Measurements from ENCODE around the gene APH1A.

The APH1A gene

DNA sequence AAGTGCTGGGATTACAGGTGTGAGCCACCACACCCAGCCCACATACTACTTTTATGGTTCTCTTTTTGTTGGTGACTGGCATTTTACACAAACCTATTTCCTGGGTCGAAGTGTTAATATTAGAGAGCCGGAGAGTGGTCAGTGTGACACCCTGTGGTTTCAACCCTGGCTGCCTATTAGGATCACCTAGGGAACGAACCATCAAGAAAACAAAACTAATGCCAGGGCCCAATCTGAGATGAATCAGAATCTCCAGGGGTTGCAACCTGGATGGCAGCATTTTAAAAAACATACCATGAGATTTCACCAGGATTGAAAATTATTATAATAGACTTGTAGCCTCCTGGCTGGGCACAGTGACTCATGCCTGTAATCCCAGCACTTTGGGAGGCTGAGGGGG lies 30.9 kb upstream of the APH1A start:
- no peak for DNase-seq (ENCODE audit: low spot score)
- in situ Hi-C loops (cut with MboI; ENCODE audit: low sequenced_read_pairs, unreplicated experiment), result no loop called here
- TF ChIP-seq, protein P1, sequence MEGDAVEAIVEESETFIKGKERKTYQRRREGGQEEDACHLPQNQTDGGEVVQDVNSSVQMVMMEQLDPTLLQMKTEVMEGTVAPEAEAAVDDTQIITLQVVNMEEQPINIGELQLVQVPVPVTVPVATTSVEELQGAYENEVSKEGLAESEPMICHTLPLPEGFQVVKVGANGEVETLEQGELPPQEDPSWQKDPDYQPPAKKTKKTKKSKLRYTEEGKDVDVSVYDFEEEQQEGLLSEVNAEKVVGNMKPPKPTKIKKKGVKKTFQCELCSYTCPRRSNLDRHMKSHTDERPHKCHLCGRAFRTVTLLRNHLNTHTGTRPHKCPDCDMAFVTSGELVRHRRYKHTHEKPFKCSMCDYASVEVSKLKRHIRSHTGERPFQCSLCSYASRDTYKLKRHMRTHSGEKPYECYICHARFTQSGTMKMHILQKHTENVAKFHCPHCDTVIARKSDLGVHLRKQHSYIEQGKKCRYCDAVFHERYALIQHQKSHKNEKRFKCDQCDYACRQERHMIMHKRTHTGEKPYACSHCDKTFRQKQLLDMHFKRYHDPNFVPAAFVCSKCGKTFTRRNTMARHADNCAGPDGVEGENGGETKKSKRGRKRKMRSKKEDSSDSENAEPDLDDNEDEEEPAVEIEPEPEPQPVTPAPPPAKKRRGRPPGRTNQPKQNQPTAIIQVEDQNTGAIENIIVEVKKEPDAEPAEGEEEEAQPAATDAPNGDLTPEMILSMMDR (IDR thresholded peaks at IDR 0.05; ENCODE audit: borderline replicate concordance, control extremely low read depth, extremely low read depth, insufficient read depth, missing control alignments), result no peak

DNA sequence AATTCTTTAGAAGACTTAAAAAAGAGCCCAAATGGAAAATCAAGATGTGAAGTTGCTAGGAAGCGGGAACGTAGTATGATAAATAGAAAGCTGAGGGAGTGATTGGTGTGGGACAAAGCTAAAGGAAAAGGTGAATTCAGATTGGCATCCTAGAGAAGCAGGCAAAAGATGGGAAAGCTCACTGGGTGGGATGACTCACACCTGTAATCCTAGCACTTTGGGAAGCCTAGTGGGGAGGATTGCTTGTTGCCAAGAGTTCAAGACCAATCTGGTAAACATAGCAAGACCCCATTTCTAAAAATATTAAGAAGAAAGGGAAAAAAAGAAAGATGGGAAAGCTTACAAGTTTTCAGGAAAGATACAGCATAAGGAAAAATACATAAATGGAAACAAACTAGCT lies 26.7 kb upstream of the APH1A start:
- TF ChIP-seq, protein P1 (IDR thresholded peaks at IDR 0.05; ENCODE audit: borderline replicate concordance, control extremely low read depth, extremely low read depth, insufficient read depth, missing control alignments), result no peak
- DNase-seq (ENCODE audit: low spot score), result no peak

DNA sequence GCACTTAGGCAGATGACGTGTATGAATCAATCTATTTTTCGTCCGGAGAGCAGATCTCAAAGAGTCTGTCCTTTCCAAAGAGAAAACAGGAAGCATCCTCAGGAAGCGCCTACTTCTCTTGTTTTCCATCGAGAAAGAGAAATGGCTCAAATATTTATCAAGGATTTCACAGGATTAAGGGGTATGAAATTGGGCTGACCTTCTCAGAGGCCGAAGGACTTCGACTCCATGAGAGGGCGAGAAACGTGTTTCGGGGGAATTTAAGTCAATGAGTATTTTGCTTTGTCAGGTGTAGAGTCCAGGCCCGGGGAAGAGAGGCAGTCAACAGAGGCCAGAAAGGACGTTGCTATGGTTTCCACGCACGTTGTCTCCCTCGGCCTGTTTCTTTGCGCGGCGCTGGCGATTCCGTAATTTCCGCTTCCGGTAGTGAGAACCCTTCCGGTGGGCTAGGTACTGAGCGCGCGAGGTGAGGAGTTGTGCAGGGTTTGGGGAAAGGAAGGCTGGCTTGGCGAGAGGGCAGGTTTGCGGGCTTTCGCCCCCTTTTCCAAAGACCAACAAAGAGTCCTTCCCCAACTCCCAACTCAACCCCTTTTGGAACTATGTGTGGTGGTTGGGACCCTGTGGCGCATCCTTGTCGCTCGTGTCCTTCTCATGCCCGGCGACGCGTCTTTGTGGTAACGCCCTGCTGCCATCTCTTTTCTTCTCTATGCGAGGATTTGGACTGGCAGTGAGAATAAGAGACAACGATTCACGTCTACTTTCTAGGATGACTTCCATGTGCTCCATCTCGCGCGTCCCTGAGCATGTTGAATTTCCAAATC lies 24.8 kb upstream of the APH1A start, which contains the start of gene MRPS21:
MRPS21 (plus strand) TSS at position 429 of the 821 bp plus-strand sequence. CDS start 506 bp downstream, outside the sequence.
- in situ Hi-C loops (cut with MboI; ENCODE audit: low sequenced_read_pairs, unreplicated experiment), result no loop called here
- TF ChIP-seq, protein P1 (IDR thresholded peaks at IDR 0.05; ENCODE audit: borderline replicate concordance, control extremely low read depth, extremely low read depth, insufficient read depth, missing control alignments), result no peak
- peak; percentile 93 for DNase-seq (ENCODE audit: low spot score)

More for the DNA sequence above, 26.7 kb upstream of the APH1A start:
- in situ Hi-C loops (cut with MboI; ENCODE audit: low sequenced_read_pairs, unreplicated experiment), result no loop called here

DNA sequence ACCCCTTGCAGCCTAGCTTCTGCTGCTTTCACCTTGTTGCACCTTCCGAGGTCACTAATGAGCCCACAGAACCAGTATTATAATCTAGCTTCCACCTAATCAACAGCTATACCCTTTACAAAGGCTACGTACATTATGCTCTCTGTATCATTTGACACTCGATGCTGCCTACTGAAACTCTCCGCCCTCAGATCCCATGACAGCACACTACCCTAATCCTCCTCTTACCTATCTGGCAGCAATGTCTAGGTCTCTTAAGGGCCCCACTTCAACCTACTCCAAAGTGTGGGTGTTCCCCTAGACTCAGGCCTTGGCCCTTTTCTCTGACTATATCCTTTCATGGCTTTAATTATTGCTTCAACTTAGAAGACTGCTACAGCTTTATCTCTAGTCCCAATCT lies 20.0 kb upstream of the APH1A start:
- TF ChIP-seq, protein P1 (IDR thresholded peaks at IDR 0.05; ENCODE audit: borderline replicate concordance, control extremely low read depth, extremely low read depth, insufficient read depth, missing control alignments), result no peak
- in situ Hi-C loops (cut with MboI; ENCODE audit: low sequenced_read_pairs, unreplicated experiment), result no loop called here
- DNase-seq (ENCODE audit: low spot score), result no peak

DNA sequence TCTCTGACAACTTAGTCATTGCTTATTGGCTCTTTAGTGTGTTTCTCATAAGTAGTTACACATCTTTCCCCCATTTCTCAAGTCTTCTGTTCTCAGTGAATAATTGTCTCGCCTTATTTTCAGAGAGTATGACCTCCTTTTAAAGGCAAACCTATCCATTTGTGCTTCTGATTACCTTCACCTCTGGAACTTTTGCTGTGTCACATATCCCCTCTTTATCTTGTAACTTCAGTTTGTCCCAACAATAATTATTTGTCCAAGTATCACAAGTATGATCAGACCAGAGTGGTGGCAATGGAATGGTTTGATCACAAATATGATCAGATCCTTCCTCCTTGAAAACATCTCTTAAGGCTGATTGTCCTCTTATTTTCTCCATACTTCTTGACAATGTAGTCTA lies 19.6 kb upstream of the APH1A start:
- no peak for DNase-seq (ENCODE audit: low spot score)
- TF ChIP-seq, protein P1 (IDR thresholded peaks at IDR 0.05; ENCODE audit: borderline replicate concordance, control extremely low read depth, extremely low read depth, insufficient read depth, missing control alignments), result no peak
- in situ Hi-C loops (cut with MboI; ENCODE audit: low sequenced_read_pairs, unreplicated experiment), result no loop called here

DNA sequence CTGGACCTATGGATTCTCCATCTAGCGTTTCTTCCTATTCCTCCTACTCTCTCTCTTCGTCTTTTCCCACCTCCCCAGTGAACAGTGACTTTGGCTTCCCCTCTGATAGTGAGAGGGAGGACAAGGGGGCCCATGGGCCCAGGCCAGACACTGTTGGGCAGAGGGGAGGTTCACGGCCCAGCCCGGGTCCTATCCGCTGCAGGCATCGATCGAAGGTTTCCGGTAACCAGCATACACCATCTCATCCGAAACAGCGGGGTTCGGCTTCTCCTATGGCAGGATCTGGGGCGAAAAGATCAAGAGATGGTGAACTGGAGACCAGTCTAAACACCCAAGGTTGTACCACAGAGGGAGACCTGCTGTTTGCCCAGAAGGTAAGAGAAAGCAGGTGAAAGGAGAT lies 14.4 kb upstream of the APH1A start:
- in situ Hi-C loops (cut with MboI; ENCODE audit: low sequenced_read_pairs, unreplicated experiment), result no loop called here
- TF ChIP-seq, protein P1 (IDR thresholded peaks at IDR 0.05; ENCODE audit: borderline replicate concordance, control extremely low read depth, extremely low read depth, insufficient read depth, missing control alignments), result no peak
- no peak for DNase-seq (ENCODE audit: low spot score)
